H9 (cell line): ENCODE measurements around the gene EPHA4. TPM values are rescaled to one million over a fixed set of nuclear protein-coding genes. Genes with fewer than 3 reads are reported as not detected.

ENCODE experiments used
- DNase-seq: peaks from one replicate; pipeline ENCODE4 v3.0.0-alpha.2; 2017
- H2AFZ ChIP-seq: one replicate; pipeline ENCODE4 v1.6.1; 2013; ENCODE audit warnings: mild to moderate bottlenecking, low read length, control low read depth, moderate library complexity
- H2AK5ac ChIP-seq: 2 replicates; pipeline ENCODE4 v1.6.1; 2013; ENCODE audit warnings: low read length, control low read depth, mixed read lengths; ENCODE audit not compliant: insufficient read length
- H2BK120ac ChIP-seq: one replicate; pipeline ENCODE4 v1.6.1; 2013; ENCODE audit warnings: low read depth, mild to moderate bottlenecking, low read length, control low read depth, inconsistent platforms; ENCODE audit not compliant: poor library complexity, severe bottlenecking
- H2BK12ac ChIP-seq: 2 replicates; pipeline ENCODE4 v1.6.1; 2013; ENCODE audit warnings: low read length, control low read depth, mixed read lengths, low read depth; ENCODE audit not compliant: insufficient read length
- H2BK15ac ChIP-seq: 2 replicates; pipeline ENCODE4 v1.6.1; 2013; ENCODE audit warnings: low read depth, low read length, control low read depth
- H2BK20ac ChIP-seq: one replicate; pipeline ENCODE4 v1.6.1; 2013; ENCODE audit warnings: low read depth, mild to moderate bottlenecking, low read length, control low read depth, inconsistent platforms; ENCODE audit not compliant: poor library complexity, severe bottlenecking
- H2BK5ac ChIP-seq: 2 replicates; pipeline ENCODE4 v1.6.1; 2013; ENCODE audit warnings: low read length, control low read depth, mixed read lengths; ENCODE audit not compliant: insufficient read length
- H3K14ac ChIP-seq: 2 replicates; pipeline ENCODE4 v1.6.1; 2013; ENCODE audit warnings: low read length, control low read depth; ENCODE audit not compliant: insufficient read depth
- H3K18ac ChIP-seq: 2 replicates; pipeline ENCODE4 v1.6.1; 2013; ENCODE audit warnings: low read depth, mild to moderate bottlenecking, mixed read lengths, low read length, control low read depth; ENCODE audit not compliant: insufficient read length
- H3K23ac ChIP-seq: 2 replicates; pipeline ENCODE4 v1.6.1; 2013; ENCODE audit warnings: low read length, control low read depth, mixed read lengths, low read depth; ENCODE audit not compliant: insufficient read length
- H3K23me2 ChIP-seq: 2 replicates; pipeline ENCODE4 v1.6.1; 2013; ENCODE audit warnings: low read depth, mild to moderate bottlenecking, mixed read lengths, low read length, control low read depth; ENCODE audit not compliant: insufficient read length, poor library complexity, severe bottlenecking
- H3K27ac ChIP-seq: 2 replicates; pipeline ENCODE4 v1.5.1; 2013; ENCODE audit warnings: low read length, control low read depth, mixed read lengths, low read depth; ENCODE audit not compliant: insufficient read length
- H3K27me3 ChIP-seq: 2 replicates; pipeline ENCODE4 v1.6.1; 2013; ENCODE audit warnings: low read length, control low read depth, inconsistent platforms; ENCODE audit not compliant: insufficient read depth
- H3K4ac ChIP-seq: 2 replicates; pipeline ENCODE4 v1.6.1; 2013; ENCODE audit warnings: low read depth, mild to moderate bottlenecking, control low read depth, inconsistent platforms, low read length, moderate library complexity
- H3K4me1 ChIP-seq: 2 replicates; pipeline ENCODE4 v1.6.1; 2013; ENCODE audit warnings: low read length, control low read depth, inconsistent platforms; ENCODE audit not compliant: insufficient read depth
- H3K4me2 ChIP-seq: 2 replicates; pipeline ENCODE4 v1.6.1; 2013; ENCODE audit warnings: low read length, control low read depth, mixed read lengths; ENCODE audit not compliant: insufficient read length, insufficient read depth
- H3K56ac ChIP-seq: 2 replicates; pipeline ENCODE4 v1.6.1; 2013; ENCODE audit warnings: low read depth, mild to moderate bottlenecking, mixed read lengths, low read length, control low read depth; ENCODE audit not compliant: insufficient read length
- H3K79me1 ChIP-seq: 2 replicates; pipeline ENCODE4 v1.6.1; 2013; ENCODE audit warnings: low read depth, mild to moderate bottlenecking, moderate library complexity, low read length, control low read depth, inconsistent platforms; ENCODE audit not compliant: insufficient read depth, poor library complexity, severe bottlenecking
- H3K79me2 ChIP-seq: 2 replicates; pipeline ENCODE4 v1.6.1; 2013; ENCODE audit warnings: low read length, control low read depth, inconsistent platforms; ENCODE audit not compliant: insufficient read depth
- H3K9ac ChIP-seq: 2 replicates; pipeline ENCODE4 v1.6.1; 2013; ENCODE audit warnings: low read length, control low read depth, mixed read lengths; ENCODE audit not compliant: insufficient read length; ENCODE audit errors: extremely low read depth
- H3K9me3 ChIP-seq: one replicate; pipeline ENCODE4 v1.6.1; 2013; ENCODE audit warnings: low read depth, low read length, inconsistent platforms; ENCODE audit not compliant: control insufficient read depth
- H3T11ph ChIP-seq: one replicate; pipeline ENCODE4 v1.6.1; 2013; ENCODE audit warnings: mild to moderate bottlenecking, low read length, control low read depth, inconsistent platforms
- H4K20me1 ChIP-seq: one replicate; pipeline ENCODE4 v1.6.1; 2013; ENCODE audit not compliant: control insufficient read depth, insufficient read length, insufficient read depth
- H4K5ac ChIP-seq: 2 replicates; pipeline ENCODE4 v1.6.1; 2013; ENCODE audit warnings: low read depth, mild to moderate bottlenecking, mixed read lengths, low read length, control low read depth; ENCODE audit not compliant: insufficient read length
- H4K8ac ChIP-seq: replicated peaks from 2 replicates; pipeline ENCODE4 v1.6.1; 2013; ENCODE audit warnings: low read length, control low read depth, mixed read lengths, low read depth; ENCODE audit not compliant: insufficient read length
- H4K91ac ChIP-seq: 2 replicates; pipeline ENCODE4 v1.6.1; 2013; ENCODE audit warnings: low read depth, mild to moderate bottlenecking, moderate library complexity, mixed read lengths, low read length, control low read depth; ENCODE audit not compliant: insufficient read length
- H3K27ac Mint-ChIP-seq, 3 experiments: 2 replicates in 2 of 3; 3 replicates in 1 of 3; pipeline ENCODE4 v1.8.0; 2020 to 2021; ENCODE audit warnings: mixed read lengths in 3 of 3, mild to moderate bottlenecking in 1 of 3, moderate library complexity in 1 of 3
- H3K27me3 Mint-ChIP-seq: 2 replicates; pipeline ENCODE4 v1.8.0; 2021; ENCODE audit warnings: low read depth, mild to moderate bottlenecking, moderate library complexity, mixed read lengths
- H3K36me3 Mint-ChIP-seq, 3 experiments: 2 replicates in 2 of 3; 3 replicates in 1 of 3; pipeline ENCODE4 v1.8.0; 2020 to 2021; ENCODE audit warnings: low read depth in 3 of 3, mixed read lengths in 3 of 3; ENCODE audit not compliant: insufficient read depth in 1 of 3
- H3K4me1 Mint-ChIP-seq, 2 experiments: 2 replicates each; pipeline ENCODE4 v1.8.0; 2020; ENCODE audit warnings: mixed read lengths in 2 of 2
- H3K4me3 Mint-ChIP-seq, 2 experiments: 2 replicates in 1 of 2; 3 replicates in 1 of 2; pipeline ENCODE4 v1.8.0; 2020 to 2021; ENCODE audit warnings: mild to moderate bottlenecking in 2 of 2, mixed read lengths in 2 of 2, moderate library complexity in 1 of 2
- H3K9me3 Mint-ChIP-seq, 2 experiments: 2 replicates in 1 of 2; 3 replicates in 1 of 2; pipeline ENCODE4 v1.8.0; 2020; ENCODE audit warnings: mild to moderate bottlenecking in 2 of 2, mixed read lengths in 2 of 2, moderate library complexity in 1 of 2
- CTCF ChIP-seq: fragments of 200-600 bp; sonication (generic); conservative IDR thresholded peaks from 3 replicates; pipeline ENCODE4 v1.8.0; 2021; ENCODE audit warnings: antibody characterized with exemption, mild to moderate bottlenecking
- WGBS: extraction: QIAGEN DNeasy Blood & Tissue Kit; methylation state at CpG from one replicate; pipeline ENCODE4 v1.1.7; 2013; ENCODE audit warnings: missing lambda C conversion rate, low lambda C conversion rate, mixed read lengths; ENCODE audit not compliant: insufficient read length; ENCODE audit errors: extremely low coverage; 5-methylcytosine and 5-hydroxymethylcytosine counted together
- total RNA-seq: library from RNA; stranded (reverse); gene quantifications from 2 replicates; pipeline ENCODE4 v1.2.1, GENCODE V29; 2021

Gene EPHA4
- total RNA-seq, 1 experiment from 2014 or later, result 25.1 TPM

DNA sequence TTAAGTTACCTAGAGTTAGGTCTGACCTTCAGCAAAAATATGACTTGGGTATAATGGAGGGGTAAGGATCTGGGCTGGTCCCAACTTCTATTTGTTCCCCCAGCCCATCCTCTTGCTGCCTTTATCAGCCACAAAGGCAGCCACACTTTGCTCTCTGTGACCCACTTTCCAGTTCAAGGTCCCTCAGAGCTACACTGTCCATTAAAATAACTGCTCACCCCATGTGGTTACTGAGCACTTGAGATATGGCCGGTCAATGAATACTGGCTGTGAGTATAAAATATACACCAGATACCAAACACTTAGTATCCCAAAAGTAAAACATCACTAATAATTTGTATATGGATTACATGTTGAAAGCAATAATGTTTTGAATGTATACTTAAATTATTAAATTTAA, 67.2 kb downstream of the EPHA4 start:
- Histone ChIP-seq H3K79me2 (no peaks in the 10 kb centered on the region), H3K56ac (no peak overlapping the region), H2BK20ac (no peak overlapping the region), H4K91ac (no peak overlapping the region), H3K23me2 (no peaks in the 10 kb centered on the region), H2BK5ac (no peak overlapping the region), H3K9me3 (no peaks in the 10 kb centered on the region), H3K27ac (no peak overlapping the region), H4K20me1 (no peaks in the 10 kb centered on the region), H3K4ac (no peak overlapping the region), H2BK15ac (no peak overlapping the region), H3K18ac (no peak overlapping the region), H3K23ac (no peak overlapping the region), H2AK5ac (no peak overlapping the region), H3K79me1 (no peaks in the 10 kb centered on the region), H3K14ac (no peak overlapping the region), H3K4me2 (no peak overlapping the region), H2BK120ac (no peak overlapping the region), H4K8ac (no peak overlapping the region), H2AFZ (no peak overlapping the region), H3K9ac (no peak overlapping the region), H3K4me1 (no peaks in the 10 kb centered on the region), H3T11ph (no peak overlapping the region), H3K27me3 (no peaks in the 10 kb centered on the region), H2BK12ac (no peak overlapping the region), H4K5ac (no peak overlapping the region)
- no peak for TF ChIP-seq CTCF
- Mint-ChIP-seq H3K4me3 (no peak overlapping the region), H3K27ac (no peak overlapping the region), H3K27me3 (no peaks in the 10 kb centered on the region), H3K36me3 (no peaks in the 10 kb centered on the region; a peak in 1 of 7 replicates), H3K9me3 (no peaks in the 10 kb centered on the region), H3K4me1 (peaks cover 9 to 11% of the 10 kb centered on the region in 2 experiments)
- DNase-seq, result no peak
- WGBS, result no CpG with 5 or more reads among the region's 1 CpG
